GM23338 (cell line): ENCODE measurements around the gene KIRREL3. TPM values are rescaled to one million over a fixed set of nuclear protein-coding genes. Genes with fewer than 3 reads are reported as not detected.

Experiments used
- ATAC-seq: fragments of 200-7000 bp; cut with Tn5 transposase; 3 replicates; pipeline ENCODE4 v1.9.1; 2020
- DNase-seq: peaks from one replicate; pipeline ENCODE4 v3.0.0-alpha.2; 2015; ENCODE audit warnings: low spot score
- H2AFZ ChIP-seq: fragments of 200-600 bp; sonication (generic); 2 replicates; pipeline ENCODE4 v1.8.0; 2016; ENCODE audit warnings: antibody characterized with exemption, mild to moderate bottlenecking, moderate library complexity
- H3F3A ChIP-seq: fragments of 200-600 bp; sonication (generic); replicated peaks from 2 replicates; pipeline ENCODE4 v1.8.0; 2017; ENCODE audit warnings: antibody characterized with exemption, mixed run types, low read depth
- H3K27ac ChIP-seq: fragments of 200-600 bp; sonication (generic); 2 replicates; pipeline ENCODE4 v1.6.1; 2016; ENCODE audit warnings: low read depth
- H3K27me3 ChIP-seq: fragments of 200-600 bp; sonication (generic); 2 replicates; pipeline ENCODE4 v1.8.0; 2016; ENCODE audit warnings: mild to moderate bottlenecking, mixed run types, moderate library complexity; ENCODE audit not compliant: insufficient read depth
- H3K36me3 ChIP-seq: fragments of 200-600 bp; sonication (generic); 2 replicates; pipeline ENCODE4 v1.8.0; 2016; ENCODE audit warnings: mild to moderate bottlenecking; ENCODE audit not compliant: insufficient read depth
- H3K4me1 ChIP-seq: fragments of 200-600 bp; sonication (generic); 2 replicates; pipeline ENCODE4 v1.8.0; 2016; ENCODE audit warnings: mild to moderate bottlenecking, moderate library complexity; ENCODE audit not compliant: insufficient read depth
- H3K4me2 ChIP-seq: fragments of 200-600 bp; sonication (generic); 2 replicates; pipeline ENCODE4 v1.7.1; 2017; ENCODE audit warnings: mixed run types
- H3K4me3 ChIP-seq: fragments of 200-600 bp; sonication (generic); 2 replicates; pipeline ENCODE4 v1.6.1; 2016; ENCODE audit warnings: mixed run types
- H3K79me2 ChIP-seq: fragments of 200-600 bp; sonication (generic); replicated peaks from 2 replicates; pipeline ENCODE4 v1.8.0; 2017; ENCODE audit warnings: mild to moderate bottlenecking; ENCODE audit not compliant: insufficient read depth
- H3K9me2 ChIP-seq: fragments of 200-600 bp; sonication (generic); 2 replicates; pipeline ENCODE4 v1.8.0; 2017; ENCODE audit not compliant: insufficient read depth
- H4K20me1 ChIP-seq: fragments of 200-600 bp; sonication (generic); replicated peaks from 2 replicates; pipeline ENCODE4 v1.8.0; 2017; ENCODE audit warnings: mild to moderate bottlenecking; ENCODE audit not compliant: insufficient read depth
- H3K27ac Mint-ChIP-seq: 2 replicates; pipeline ENCODE4 v1.8.0; 2020; ENCODE audit warnings: inconsistent platforms, mild to moderate bottlenecking, moderate library complexity, mixed read lengths
- H3K27me3 Mint-ChIP-seq: 3 replicates; pipeline ENCODE4 v1.8.0; 2022; ENCODE audit warnings: low read depth, mild to moderate bottlenecking, moderate library complexity, mixed read lengths, inconsistent platforms; ENCODE audit not compliant: insufficient read depth, poor library complexity
- H3K36me3 Mint-ChIP-seq: 3 replicates; pipeline ENCODE4 v1.8.0; 2021; ENCODE audit warnings: low read depth, mild to moderate bottlenecking, inconsistent platforms, moderate library complexity, mixed read lengths
- H3K4me1 Mint-ChIP-seq: 3 replicates; pipeline ENCODE4 v1.8.0; 2020; ENCODE audit warnings: mild to moderate bottlenecking, inconsistent platforms, mixed read lengths
- H3K4me3 Mint-ChIP-seq: 3 replicates; pipeline ENCODE4 v1.8.0; 2021; ENCODE audit warnings: moderate library complexity, mild to moderate bottlenecking, inconsistent platforms, mixed read lengths
- H3K9me3 Mint-ChIP-seq: 3 replicates; pipeline ENCODE4 v1.8.0; 2020; ENCODE audit warnings: moderate library complexity, mild to moderate bottlenecking, inconsistent platforms, mixed read lengths
- CREB1 ChIP-seq: fragments of 250-450 bp; sonication (Bioruptor Pico); IDR thresholded peaks from 2 replicates; pipeline ENCODE4 v1.5.0; 2020; ENCODE audit warnings: low read depth, mild to moderate bottlenecking, moderate library complexity
- ETS1 ChIP-seq: IDR thresholded peaks from 2 replicates; pipeline ENCODE4 v1.6.1; 2016; ENCODE audit warnings: antibody characterized with exemption
- EZH2 ChIP-seq: fragments of 200-600 bp; sonication (generic); IDR thresholded peaks from one replicate; pipeline ENCODE4 v1.8.0; 2017; ENCODE audit warnings: antibody characterized with exemption, mild to moderate bottlenecking, low read depth; ENCODE audit not compliant: unreplicated experiment
- EZH2phosphoT487 ChIP-seq: fragments of 200-600 bp; sonication (generic); IDR thresholded peaks from one replicate; pipeline ENCODE4 v1.8.1; 2018; ENCODE audit warnings: antibody characterized with exemption; ENCODE audit not compliant: unreplicated experiment
- JUNB ChIP-seq: IDR thresholded peaks from one replicate; pipeline ENCODE4 v1.6.1; 2016; ENCODE audit warnings: antibody characterized with exemption; ENCODE audit not compliant: unreplicated experiment
- NANOG ChIP-seq: IDR thresholded peaks from 2 replicates; pipeline ENCODE4 v1.6.1; 2016; ENCODE audit warnings: antibody characterized with exemption, borderline replicate concordance
- POLR2AphosphoS5 ChIP-seq: IDR thresholded peaks from 2 replicates; pipeline ENCODE4 v1.6.1; 2016; ENCODE audit warnings: antibody characterized with exemption, low read depth
- STAT1 ChIP-seq: IDR thresholded peaks from one replicate; pipeline ENCODE4 v1.6.1; 2016; ENCODE audit warnings: antibody characterized with exemption; ENCODE audit not compliant: unreplicated experiment
- ZNF114 ChIP-seq: fragments of 250-450 bp; sonication (Bioruptor Pico); IDR thresholded peaks from 2 replicates; pipeline ENCODE4 v1.5.0; 2020; ENCODE audit warnings: mild to moderate bottlenecking, moderate library complexity
- ZNF462 ChIP-seq: fragments of 250-450 bp; sonication (Bioruptor Pico); IDR thresholded peaks from 2 replicates; pipeline ENCODE4 v1.5.0; 2020; ENCODE audit warnings: mild to moderate bottlenecking, moderate library complexity
- polyA plus RNA-seq: library from polyadenylated mRNA; unstranded; fragments of >200 nt; fragmentation: Nextera tagmentation; extraction: Ambion mirVana; gene quantifications from 2 replicates; pipeline ENCODE4 v1.2.1, GENCODE V29; 2016
- total RNA-seq: library from RNA; depleted of rRNA; stranded (reverse); fragments of >200 nt; shearing (Covaris generic); gene quantifications from 2 replicates; pipeline ENCODE4 v1.2.3, GENCODE V29; 2014
- TF ChIP-seq, protein P1 (sequence below), 2 experiments: fragments of 200-600 bp in 1 of 2; sonication (generic) in 1 of 2; conservative IDR thresholded peaks; 2 replicates each; pipeline versions ENCODE4 v1.5.1 to v1.6.1; 2016 to 2017; ENCODE audit warnings: antibody characterized with exemption in 2 of 2, low read depth in 2 of 2, mild to moderate bottlenecking in 2 of 2, moderate library complexity in 1 of 2

KIRREL3 gene
- total and polyA plus RNA-seq, 2 experiments from 2014 or later = 0.13 to 1.5 TPM

DNA sequence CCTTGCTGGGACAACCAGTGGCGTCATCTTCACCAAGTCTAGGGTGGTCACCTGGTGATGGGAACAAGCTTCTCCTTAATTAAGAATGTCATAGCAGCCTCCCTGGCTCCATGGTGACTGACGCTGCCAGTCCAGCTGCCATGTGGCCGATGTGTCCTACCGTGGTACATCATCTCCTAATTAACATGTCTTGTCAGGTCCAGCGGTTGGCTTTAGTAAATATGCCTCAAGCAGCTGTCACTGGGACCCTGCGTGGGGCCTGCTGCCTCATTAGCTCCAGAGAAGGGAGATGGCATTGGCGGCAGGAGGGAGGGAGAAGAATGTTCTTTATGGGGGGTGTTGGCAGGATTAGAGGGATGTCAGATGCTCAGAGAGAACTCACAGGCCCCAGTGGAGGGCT, 373.1 kb downstream of the KIRREL3 start (continued):
- TF ChIP-seq ZNF462 (CRISPR knock-in tag) (no peak), NANOG (no peak), STAT1 (no peak)
- TF ChIP-seq, protein P1, sequence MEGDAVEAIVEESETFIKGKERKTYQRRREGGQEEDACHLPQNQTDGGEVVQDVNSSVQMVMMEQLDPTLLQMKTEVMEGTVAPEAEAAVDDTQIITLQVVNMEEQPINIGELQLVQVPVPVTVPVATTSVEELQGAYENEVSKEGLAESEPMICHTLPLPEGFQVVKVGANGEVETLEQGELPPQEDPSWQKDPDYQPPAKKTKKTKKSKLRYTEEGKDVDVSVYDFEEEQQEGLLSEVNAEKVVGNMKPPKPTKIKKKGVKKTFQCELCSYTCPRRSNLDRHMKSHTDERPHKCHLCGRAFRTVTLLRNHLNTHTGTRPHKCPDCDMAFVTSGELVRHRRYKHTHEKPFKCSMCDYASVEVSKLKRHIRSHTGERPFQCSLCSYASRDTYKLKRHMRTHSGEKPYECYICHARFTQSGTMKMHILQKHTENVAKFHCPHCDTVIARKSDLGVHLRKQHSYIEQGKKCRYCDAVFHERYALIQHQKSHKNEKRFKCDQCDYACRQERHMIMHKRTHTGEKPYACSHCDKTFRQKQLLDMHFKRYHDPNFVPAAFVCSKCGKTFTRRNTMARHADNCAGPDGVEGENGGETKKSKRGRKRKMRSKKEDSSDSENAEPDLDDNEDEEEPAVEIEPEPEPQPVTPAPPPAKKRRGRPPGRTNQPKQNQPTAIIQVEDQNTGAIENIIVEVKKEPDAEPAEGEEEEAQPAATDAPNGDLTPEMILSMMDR (conservative IDR thresholded peaks at IDR 0.05; ENCODE audit: low read depth in 2 of 2) = no peak

DNA sequence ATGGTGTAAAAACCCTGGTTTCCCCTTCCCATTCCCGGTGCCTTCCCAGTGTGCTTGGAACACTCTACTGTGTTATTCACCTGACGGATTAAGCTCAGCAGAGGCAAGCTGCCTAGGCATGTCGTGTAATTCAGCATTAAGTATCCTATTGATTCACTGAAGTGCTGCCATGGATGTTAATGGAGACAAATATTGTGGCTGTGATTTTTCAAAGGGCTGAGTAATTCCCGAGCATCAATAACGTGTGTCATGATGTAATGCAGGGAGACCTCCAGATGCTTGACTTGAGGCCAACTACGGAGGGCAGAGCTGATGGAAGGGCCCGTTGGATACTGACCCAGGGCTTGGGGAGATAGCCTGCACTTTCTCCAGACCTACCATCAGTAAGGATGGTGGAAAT, 376.1 kb downstream of the KIRREL3 start:
- H3K36me3 ChIP-seq = no peaks in the 10 kb centered on the region
- Mint-ChIP-seq H3K4me3 (no peak overlapping the region), H3K27me3 (no peaks in the 10 kb centered on the region)
- TF ChIP-seq NANOG (no peak), EZH2 (no peak), ZNF114 (CRISPR knock-in tag) (no peak), POLR2AphosphoS5 (no peak), ETS1 (no peak), JUNB (no peak), EZH2phosphoT487 (no peak), CREB1 (CRISPR knock-in tag) (no peak)
- TF ChIP-seq, protein P1 (conservative IDR thresholded peaks at IDR 0.05; ENCODE audit: low read depth in 2 of 2) = no peak

More for the DNA sequence above, 376.1 kb downstream of the KIRREL3 start:
- H3K4me1 ChIP-seq = no peaks in the 10 kb centered on the region
- no peak overlapping the region for H3K27ac ChIP-seq
- H3K9me2 ChIP-seq = no peaks in the 10 kb centered on the region
- no peaks in the 10 kb centered on the region for H3F3A ChIP-seq
- H3K4me1 Mint-ChIP-seq = peaks cover 8% of the 10 kb centered on the region; the same call in 2 of the 3 replicates
- H2AFZ ChIP-seq = no peak overlapping the region
- no peak overlapping the region for H3K4me2 ChIP-seq
- no peaks in the 10 kb centered on the region for H3K27me3 ChIP-seq
- H3K4me3 ChIP-seq = no peak overlapping the region
- no peaks in the 10 kb centered on the region for H3K9me3 Mint-ChIP-seq
- no peaks in the 10 kb centered on the region for H3K79me2 ChIP-seq
- no peaks in the 10 kb centered on the region for H4K20me1 ChIP-seq
- H3K36me3 Mint-ChIP-seq = no peaks in the 10 kb centered on the region
- no peak for DNase-seq
- ATAC-seq = no peak
- H3K27ac Mint-ChIP-seq = no peak overlapping the region
